GM23248 (cell line): ENCODE data around the gene BICC1. TPM values are rescaled to one million over a fixed set of nuclear protein-coding genes. Genes with fewer than 3 reads are reported as not detected.

ENCODE experiments used
- DNase-seq: peaks from one replicate; pipeline ENCODE4 v3.0.0-alpha.2; 2015
- H2AFZ ChIP-seq: fragments of 200-600 bp; sonication (generic); 2 replicates; pipeline ENCODE4 v1.6.1; 2016; ENCODE audit warnings: antibody characterized with exemption
- H3F3A ChIP-seq: fragments of 200-600 bp; sonication (generic); 2 replicates; pipeline ENCODE4 v1.6.1; 2016; ENCODE audit warnings: mild to moderate bottlenecking, antibody characterized with exemption, mixed run types; ENCODE audit not compliant: insufficient read depth
- H3K27ac ChIP-seq: fragments of 200-600 bp; sonication (generic); 2 replicates; pipeline ENCODE4 v1.5.1; 2016; ENCODE audit warnings: mild to moderate bottlenecking
- H3K27me3 ChIP-seq: fragments of 200-600 bp; sonication (generic); replicated peaks from 2 replicates; pipeline ENCODE4 v1.6.1; 2016; ENCODE audit warnings: mild to moderate bottlenecking; ENCODE audit not compliant: insufficient read depth
- H3K36me3 ChIP-seq: fragments of 200-600 bp; sonication (generic); 2 replicates; pipeline ENCODE4 v1.6.1; 2016; ENCODE audit warnings: low read depth, mild to moderate bottlenecking
- H3K4me1 ChIP-seq: fragments of 200-600 bp; sonication (generic); 2 replicates; pipeline ENCODE4 v1.6.1; 2016; ENCODE audit warnings: mild to moderate bottlenecking; ENCODE audit not compliant: insufficient read depth
- H3K4me2 ChIP-seq: fragments of 200-600 bp; sonication (generic); one replicate; pipeline ENCODE4 v1.6.1; 2016; ENCODE audit warnings: mild to moderate bottlenecking; ENCODE audit not compliant: unreplicated experiment
- H3K4me3 ChIP-seq: fragments of 200-600 bp; sonication (generic); 2 replicates; pipeline ENCODE4 v1.5.1; 2016; ENCODE audit warnings: mild to moderate bottlenecking
- H3K79me2 ChIP-seq: fragments of 200-600 bp; sonication (generic); 2 replicates; pipeline ENCODE4 v1.6.1; 2016; ENCODE audit warnings: mild to moderate bottlenecking; ENCODE audit not compliant: insufficient read depth
- H3K9ac ChIP-seq: fragments of 200-600 bp; sonication (generic); 2 replicates; pipeline ENCODE4 v1.6.1; 2016; ENCODE audit warnings: mild to moderate bottlenecking
- H3K9me2 ChIP-seq: fragments of 200-600 bp; sonication (generic); 2 replicates; pipeline ENCODE4 v1.6.1; 2016; ENCODE audit warnings: mixed run types, mild to moderate bottlenecking, moderate library complexity; ENCODE audit not compliant: insufficient read depth
- H3K9me3 ChIP-seq: fragments of 200-600 bp; sonication (generic); one replicate; pipeline ENCODE4 v1.6.1; 2017; ENCODE audit warnings: low read depth
- H4K20me1 ChIP-seq: fragments of 200-600 bp; sonication (generic); 2 replicates; pipeline ENCODE4 v1.6.0; 2016; ENCODE audit not compliant: insufficient read depth
- EZH2 ChIP-seq: fragments of 200-600 bp; sonication (generic); IDR thresholded peaks from 2 replicates; pipeline ENCODE4 v1.6.1; 2018; ENCODE audit warnings: antibody characterized with exemption, mild to moderate bottlenecking; ENCODE audit not compliant: insufficient read depth, poor library complexity, severe bottlenecking
- EZH2phosphoT487 ChIP-seq: fragments of 200-600 bp; sonication (generic); IDR thresholded peaks from 2 replicates; pipeline ENCODE4 v1.6.1; 2018; ENCODE audit warnings: antibody characterized with exemption, moderate library complexity, mild to moderate bottlenecking, low read depth; ENCODE audit not compliant: insufficient read depth
- WGBS, 2 experiments: methylation state at CpG; one replicate each; pipeline ENCODE4 v1.1.6; 2015 to 2017; ENCODE audit warnings: low lambda C conversion rate in 2 of 2, low coverage in 1 of 2; ENCODE audit errors: missing lambda C conversion rate in 2 of 2; 5-methylcytosine and 5-hydroxymethylcytosine counted together
- in situ Hi-C: fragments of 300-500 bp; cut with MboI; formaldehyde crosslinking; loops from 2 replicates; pipeline ENCODE4 v1.15.0; 2020
- polyA plus RNA-seq: library from polyadenylated mRNA; unstranded; fragments of >200 nt; fragmentation: Nextera tagmentation; extraction: Ambion mirVana; gene quantifications from 2 replicates; pipeline ENCODE4 v1.2.1, GENCODE V29; 2016
- total RNA-seq: library from RNA; depleted of rRNA; stranded (reverse); fragments of >200 nt; shearing (Covaris generic); gene quantifications from 2 replicates; pipeline ENCODE4 v1.2.3, GENCODE V29; 2014

BICC1 gene
- total and polyA plus RNA-seq, 2 experiments from 2014 or later: 80.5 to 97.0 TPM

DNA sequence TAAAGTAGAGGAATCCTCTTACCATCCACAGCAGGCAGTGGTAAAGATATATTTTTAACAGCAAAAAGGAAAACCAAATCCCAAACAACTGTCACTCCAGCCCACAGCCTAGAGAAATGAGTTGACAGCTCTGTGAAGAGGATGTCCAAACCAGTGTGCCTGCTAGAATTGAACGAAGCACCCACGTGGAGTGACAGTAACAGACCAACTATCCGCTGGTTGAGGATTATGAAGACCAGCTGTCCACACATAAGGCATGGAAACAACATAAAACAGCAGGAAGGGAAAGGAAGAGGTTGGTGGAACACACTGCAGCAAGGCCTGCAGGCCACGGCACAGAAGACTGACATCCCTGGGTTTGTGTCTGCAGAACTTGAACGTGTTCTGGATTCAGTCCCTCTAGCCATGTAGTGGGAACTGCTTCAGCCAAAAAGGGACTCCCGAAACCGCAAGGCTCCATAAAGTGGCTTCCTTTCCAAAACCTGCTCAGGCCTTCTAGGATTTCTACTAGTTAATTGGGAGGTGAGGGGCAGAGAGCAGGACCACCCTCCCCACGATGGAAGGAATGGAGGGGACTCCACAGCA is 324.4 kb downstream of the BICC1 start:
- Histone ChIP-seq H3K79me2 (no peaks in the 10 kb centered on the region), H3K4me1 (peaks cover 16% of the 10 kb centered on the region), H3K9me3 (no peaks in the 10 kb centered on the region), H3K36me3 (no peaks in the 10 kb centered on the region), H3K4me3 (no peak overlapping the region), H3K9ac (no peak overlapping the region), H3F3A (peaks cover 20% of the 10 kb centered on the region; the same call in 1 of the 2 replicates), H3K27me3 (no peaks in the 10 kb centered on the region), H2AFZ (no peak overlapping the region), H3K4me2 (no peak overlapping the region), H3K27ac (no peak overlapping the region), H4K20me1 (no peaks in the 10 kb centered on the region), H3K9me2 (no peaks in the 10 kb centered on the region)
- in situ Hi-C loops: no loop called here
- DNase-seq: no peak
- TF ChIP-seq EZH2: no peak
- no peak for TF ChIP-seq EZH2phosphoT487
- 70 to 75% methylated on average over 7 to 8 of the region's 8 CpGs for WGBS, 2 experiments

DNA sequence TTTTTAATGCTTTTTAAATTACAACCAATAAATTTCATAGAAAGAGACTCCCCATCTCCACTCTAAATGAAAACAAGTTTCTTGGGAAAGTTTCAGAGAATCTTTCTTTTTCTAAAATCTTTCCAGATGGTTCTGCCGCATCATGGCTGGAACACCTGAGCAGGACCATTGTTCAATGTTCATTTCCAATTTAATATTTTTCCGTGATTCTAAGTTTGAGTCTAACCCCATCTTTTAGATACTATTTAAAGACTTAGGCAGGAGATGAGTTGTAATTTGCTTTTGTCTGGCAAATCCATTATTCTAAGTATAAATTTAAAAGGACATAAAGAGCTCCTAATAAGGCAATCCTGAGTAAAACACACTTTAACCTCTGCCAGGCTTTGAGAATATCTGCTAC is 325.2 kb downstream of the BICC1 start:
- peaks cover 20% of the 10 kb centered on the region; the same call in 1 of the 2 replicates for H3F3A ChIP-seq
- H3K36me3 ChIP-seq: no peaks in the 10 kb centered on the region
- 70 to 74% methylated on average over 2 of the region's 2 CpGs for WGBS, 2 experiments
- H2AFZ ChIP-seq: no peak overlapping the region
- H3K27ac ChIP-seq: no peak overlapping the region
- no peaks in the 10 kb centered on the region for H3K9me3 ChIP-seq
- no peaks in the 10 kb centered on the region for H3K9me2 ChIP-seq
- no peak for DNase-seq
- in situ Hi-C loops: no loop called here
- H3K4me2 ChIP-seq: no peak overlapping the region
- H4K20me1 ChIP-seq: no peaks in the 10 kb centered on the region
- H3K79me2 ChIP-seq: no peaks in the 10 kb centered on the region
- peaks cover 18% of the 10 kb centered on the region for H3K4me1 ChIP-seq
- no peak overlapping the region for H3K9ac ChIP-seq
- H3K27me3 ChIP-seq: no peaks in the 10 kb centered on the region
- no peak for TF ChIP-seq EZH2phosphoT487
- no peak for TF ChIP-seq EZH2
- no peak overlapping the region for H3K4me3 ChIP-seq

GRCh38 chr10:58838561-58839208 is 326.0 kb downstream of the BICC1 start:
- TF ChIP-seq EZH2phosphoT487 (no peak), EZH2 (no peak)
- WGBS, 2 experiments: 94 to 100% methylated on average over 1 of the region's 1 CpG
- H3K9me3 ChIP-seq: no peaks in the 10 kb centered on the region

DNA sequence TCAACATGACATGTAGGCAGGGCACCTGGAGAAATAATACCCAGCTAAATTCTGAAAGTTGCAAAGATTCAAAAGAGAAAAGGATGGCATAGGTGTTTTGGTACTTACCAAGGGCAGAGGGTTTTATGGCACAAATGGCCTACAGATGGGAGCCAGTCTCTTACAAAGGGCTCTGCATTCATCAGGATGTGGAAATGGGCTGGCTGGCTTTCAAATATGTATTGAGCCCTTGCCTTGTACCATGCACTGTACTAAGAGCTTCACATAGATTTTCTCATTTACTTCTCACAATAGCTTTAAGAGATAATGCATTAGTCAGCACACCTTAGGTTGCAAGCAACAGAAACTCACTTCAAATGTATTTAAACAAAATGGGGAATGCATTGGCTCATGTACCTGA is 327.1 kb downstream of the BICC1 start:
- Histone ChIP-seq H2AFZ (no peak overlapping the region), H3K36me3 (no peaks in the 10 kb centered on the region), H3K9me3 (no peaks in the 10 kb centered on the region), H3K27ac (no peak overlapping the region), H3K4me1 (0 out of 2 replicates have a peak, but pooled peaks cover 5% of the 10 kb centered on the region), H4K20me1 (no peaks in the 10 kb centered on the region), H3K79me2 (no peaks in the 10 kb centered on the region), H3F3A (0 out of 2 replicates have a peak, but pooled peaks cover 10% of the 10 kb centered on the region), H3K9me2 (no peaks in the 10 kb centered on the region), H3K4me3 (no peak overlapping the region), H3K4me2 (no peak overlapping the region), H3K9ac (no peak overlapping the region), H3K27me3 (no peaks in the 10 kb centered on the region)
- TF ChIP-seq EZH2: no peak
- no peak for TF ChIP-seq EZH2phosphoT487
- DNase-seq: peak; percentile 20
- in situ Hi-C loops: no loop called here

More at GRCh38 chr10:58838561-58839208, 326.0 kb downstream of the BICC1 start:
- no peaks in the 10 kb centered on the region for H3K79me2 ChIP-seq
- no peak for DNase-seq
- H3K27me3 ChIP-seq: no peaks in the 10 kb centered on the region
- no peaks in the 10 kb centered on the region for H4K20me1 ChIP-seq
- in situ Hi-C loops: no loop called here
- H3K4me2 ChIP-seq: no peak overlapping the region
- peaks cover 20% of the 10 kb centered on the region; the same call in 1 of the 2 replicates for H3F3A ChIP-seq
- no peak overlapping the region for H3K27ac ChIP-seq
- H2AFZ ChIP-seq: no peak overlapping the region
- no peak overlapping the region for H3K4me3 ChIP-seq
- no peaks in the 10 kb centered on the region for H3K36me3 ChIP-seq
- peaks cover 15% of the 10 kb centered on the region for H3K4me1 ChIP-seq
- no peak overlapping the region for H3K9ac ChIP-seq
- H3K9me2 ChIP-seq: no peaks in the 10 kb centered on the region
